IPS-20b (cell line): ENCODE data around the gene ZFP36L1.

ENCODE experiments used
- H3K27ac ChIP-seq: one replicate; pipeline ENCODE4 v1.5.1; 2013; ENCODE audit warnings: low read length
- H3K27me3 ChIP-seq: 2 replicates; pipeline ENCODE4 v1.6.1; 2013; ENCODE audit warnings: mild to moderate bottlenecking, low read length, inconsistent platforms; ENCODE audit not compliant: insufficient read depth
- H3K36me3 ChIP-seq: 2 replicates; pipeline ENCODE4 v1.6.1; 2013; ENCODE audit warnings: low read depth, mild to moderate bottlenecking, inconsistent platforms, low read length, moderate library complexity; ENCODE audit not compliant: insufficient read depth
- H3K4me1 ChIP-seq: 2 replicates; pipeline ENCODE4 v1.6.1; 2013; ENCODE audit warnings: mild to moderate bottlenecking, control low read depth, inconsistent platforms, low read length, moderate library complexity; ENCODE audit not compliant: insufficient read depth
- H3K4me3 ChIP-seq: 2 replicates; pipeline ENCODE4 v1.5.1; 2013; ENCODE audit warnings: mild to moderate bottlenecking, low read length, inconsistent platforms
- H3K9ac ChIP-seq: 2 replicates; pipeline ENCODE4 v1.6.1; 2013; ENCODE audit warnings: low read depth, mild to moderate bottlenecking, inconsistent platforms, low read length, moderate library complexity
- H3K9me3 ChIP-seq: 2 replicates; pipeline ENCODE4 v1.6.1; 2013; ENCODE audit warnings: mild to moderate bottlenecking, low read depth, low read length, inconsistent platforms; ENCODE audit not compliant: insufficient read depth

ZFP36L1 gene

DNA sequence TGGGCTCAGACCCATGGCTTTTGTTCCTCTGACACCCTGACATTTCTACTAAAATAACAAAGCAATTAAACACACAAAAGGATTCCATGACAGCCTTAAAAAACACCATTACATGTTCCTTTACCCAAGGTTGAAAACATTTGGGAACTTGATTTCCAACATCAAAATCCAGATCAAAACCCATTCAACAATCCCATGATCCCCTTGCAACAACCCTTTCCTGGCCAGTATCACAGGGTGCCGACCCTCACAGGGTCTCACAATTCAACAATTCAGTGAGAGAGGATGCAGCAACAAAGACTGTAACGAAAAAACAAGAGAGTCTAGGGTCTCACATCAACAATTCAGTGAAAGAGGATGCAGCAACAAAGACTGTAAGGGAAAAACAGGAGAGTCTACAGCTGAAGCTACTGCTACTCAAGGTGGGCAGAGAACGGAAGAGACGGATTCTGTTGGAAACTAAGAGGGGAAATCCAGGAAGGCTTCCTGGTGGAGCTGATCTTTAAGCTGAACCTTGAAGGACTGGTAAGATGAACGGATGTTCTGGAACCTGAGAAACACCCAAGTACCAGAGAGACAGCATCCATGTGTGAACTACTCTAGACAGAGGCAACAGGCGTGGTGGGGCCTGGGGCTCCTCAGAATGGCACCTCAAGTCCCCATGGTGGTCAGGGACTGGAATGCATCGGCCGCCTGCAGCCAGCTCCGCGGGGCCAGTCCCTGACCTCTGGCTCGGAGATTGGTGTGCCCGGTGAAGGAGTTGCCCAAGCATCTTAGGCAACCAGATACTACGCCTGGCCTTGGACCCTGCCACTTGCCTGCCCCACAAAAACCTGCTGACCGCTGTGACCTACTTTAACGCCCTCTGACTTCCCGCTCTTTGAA is 22.7 kb upstream of the ZFP36L1 start:
- Histone ChIP-seq H3K27ac (no peak overlapping the region), H3K4me1 (peaks cover 31% of the 10 kb centered on the region), H3K9ac (peak overlapping the region; percentile 74; the same call in 1 of the 2 replicates), H3K9me3 (no peaks in the 10 kb centered on the region), H3K27me3 (peaks cover 14% of the 10 kb centered on the region; the same call in 1 of the 2 replicates), H3K36me3 (no peaks in the 10 kb centered on the region), H3K4me3 (peak overlapping the region; percentile 45)

DNA sequence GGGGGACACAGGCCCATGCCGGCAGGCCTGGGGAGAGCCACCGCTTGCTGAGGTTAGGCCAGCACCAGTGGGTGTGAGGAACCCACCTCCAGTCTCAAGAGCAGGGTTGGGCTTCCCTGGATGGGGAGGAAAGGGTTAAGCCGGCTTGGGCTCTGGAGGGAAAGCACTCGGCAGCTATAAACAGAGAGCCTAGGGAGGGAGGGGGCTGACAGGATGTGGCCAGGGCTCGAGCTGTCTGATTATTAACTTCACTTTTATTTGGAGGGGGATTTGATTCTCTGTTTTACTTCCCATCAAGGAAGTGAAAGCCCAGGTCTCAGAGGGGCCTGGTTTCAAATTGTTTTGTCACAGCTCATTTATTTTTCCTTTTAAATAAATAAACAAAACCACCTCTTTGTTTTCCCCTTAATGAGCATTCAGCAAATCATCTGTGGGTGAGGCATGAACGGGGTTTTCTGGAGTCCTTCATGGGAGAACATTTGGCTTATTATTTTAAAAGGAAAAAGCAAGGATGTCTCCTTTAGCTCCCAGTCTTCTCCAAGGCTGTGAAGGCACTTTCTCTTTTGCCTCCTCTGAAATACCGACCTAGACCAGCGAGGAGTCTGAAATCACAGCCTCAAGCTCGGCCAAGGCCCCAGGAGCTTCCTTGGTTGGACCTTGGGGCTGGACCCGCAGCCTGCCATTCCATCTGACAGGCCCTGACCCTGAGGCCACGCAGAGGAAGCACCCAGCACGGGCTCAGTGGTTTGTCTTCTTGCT is 21.9 kb upstream of the ZFP36L1 start:
- H3K27ac ChIP-seq, result no peak overlapping the region
- peak overlapping the region; percentile 74; the same call in 1 of the 2 replicates for H3K9ac ChIP-seq
- H3K36me3 ChIP-seq, result no peaks in the 10 kb centered on the region
- H3K4me1 ChIP-seq, result peaks cover 29% of the 10 kb centered on the region
- H3K9me3 ChIP-seq, result no peaks in the 10 kb centered on the region
- peaks cover 14% of the 10 kb centered on the region; the same call in 1 of the 2 replicates for H3K27me3 ChIP-seq
- peak overlapping the region; percentile 20; the same call in 1 of the 2 replicates for H3K4me3 ChIP-seq

- peaks cover 14% of the 10 kb centered on the region; the same call in 1 of the 2 replicates for H3K27me3 ChIP-seq
- no peaks in the 10 kb centered on the region for H3K9me3 ChIP-seq
- peak overlapping the region; percentile 20; the same call in 1 of the 2 replicates for H3K4me3 ChIP-seq
- no peaks in the 10 kb centered on the region for H3K36me3 ChIP-seq
- no peak overlapping the region for H3K27ac ChIP-seq
- peaks cover 25% of the 10 kb centered on the region for H3K4me1 ChIP-seq
- H3K9ac ChIP-seq, result peak overlapping the region; percentile 15; the same call in 1 of the 2 replicates
Measured at GRCh38 chr14:68814238-68814538, 21.3 kb upstream of the ZFP36L1 start.

GRCh38 chr14:68813318-68813838 is 20.5 kb upstream of the ZFP36L1 start:
- Histone ChIP-seq H3K9me3 (no peaks in the 10 kb centered on the region; the same call in 1 of the 2 replicates), H3K4me3 (no peak overlapping the region), H3K36me3 (no peaks in the 10 kb centered on the region), H3K27ac (no peak overlapping the region), H3K27me3 (peaks cover 14% of the 10 kb centered on the region; the same call in 1 of the 2 replicates), H3K4me1 (peaks cover 25% of the 10 kb centered on the region), H3K9ac (no peak overlapping the region)

- no peak overlapping the region for H3K9ac ChIP-seq
- no peaks in the 10 kb centered on the region for H3K36me3 ChIP-seq
- H3K27ac ChIP-seq, result no peak overlapping the region
- H3K27me3 ChIP-seq, result peaks cover 8% of the 10 kb centered on the region; the same call in 1 of the 2 replicates
- H3K4me3 ChIP-seq, result no peak overlapping the region
- no peaks in the 10 kb centered on the region; the same call in 1 of the 2 replicates for H3K9me3 ChIP-seq
- peaks cover 25% of the 10 kb centered on the region for H3K4me1 ChIP-seq
Measured at GRCh38 chr14:68811171-68811570, 18.3 kb upstream of the ZFP36L1 start.

GRCh38 chr14:68810173-68811153 is 17.6 kb upstream of the ZFP36L1 start:
- H3K9ac ChIP-seq, result no peak overlapping the region
- no peaks in the 10 kb centered on the region; the same call in 1 of the 2 replicates for H3K9me3 ChIP-seq
- H3K36me3 ChIP-seq, result no peaks in the 10 kb centered on the region
- H3K4me1 ChIP-seq, result peaks cover 20% of the 10 kb centered on the region
- no peak overlapping the region for H3K27ac ChIP-seq
- H3K4me3 ChIP-seq, result no peak overlapping the region
- peaks cover 2% of the 10 kb centered on the region; the same call in 1 of the 2 replicates for H3K27me3 ChIP-seq

DNA sequence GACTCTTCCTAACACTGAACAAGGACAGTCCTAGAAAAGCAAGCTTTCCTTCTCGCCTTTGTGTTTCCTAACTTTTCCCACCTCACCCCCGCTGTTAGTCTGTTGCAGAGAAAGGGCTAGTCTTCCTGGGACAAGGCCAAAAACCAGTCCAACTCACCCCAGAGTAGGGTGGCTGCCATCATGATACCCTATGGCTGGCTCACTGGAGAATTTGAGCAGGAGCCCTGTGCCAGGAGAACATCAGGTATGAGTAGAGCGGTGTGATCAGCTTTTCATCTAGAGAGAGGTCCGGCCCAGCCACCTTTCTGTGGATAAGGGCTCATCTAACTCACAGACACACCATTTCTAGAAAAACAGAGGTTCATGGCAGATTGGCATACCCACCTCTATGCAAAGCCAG is 16.7 kb upstream of the ZFP36L1 start:
- H3K36me3 ChIP-seq, result no peaks in the 10 kb centered on the region
- H3K4me3 ChIP-seq, result no peak overlapping the region
- H3K9me3 ChIP-seq, result peaks cover 3% of the 10 kb centered on the region
- H3K4me1 ChIP-seq, result peaks cover 11% of the 10 kb centered on the region
- no peak overlapping the region for H3K27ac ChIP-seq
- no peaks in the 10 kb centered on the region for H3K27me3 ChIP-seq
- no peak overlapping the region for H3K9ac ChIP-seq

- Histone ChIP-seq H3K9me3 (peaks cover 7% of the 10 kb centered on the region), H3K36me3 (no peaks in the 10 kb centered on the region), H3K9ac (no peak overlapping the region), H3K27ac (no peak overlapping the region), H3K4me1 (peaks cover 4% of the 10 kb centered on the region; the same call in 1 of the 2 replicates), H3K4me3 (no peak overlapping the region), H3K27me3 (no peaks in the 10 kb centered on the region)
Measured at GRCh38 chr14:68808696-68809480, 16.0 kb upstream of the ZFP36L1 start.

- Histone ChIP-seq H3K4me1 (peaks cover 3% of the 10 kb centered on the region; the same call in 1 of the 2 replicates), H3K36me3 (no peaks in the 10 kb centered on the region), H3K27ac (no peak overlapping the region), H3K27me3 (no peaks in the 10 kb centered on the region), H3K9me3 (peaks cover 7% of the 10 kb centered on the region), H3K4me3 (no peak overlapping the region), H3K9ac (no peak overlapping the region)
Measured at GRCh38 chr14:68807987-68808386, 15.1 kb upstream of the ZFP36L1 start.

GRCh38 chr14:68807148-68807600 is 14.3 kb upstream of the ZFP36L1 start:
- H3K4me3 ChIP-seq, result no peak overlapping the region
- H3K9ac ChIP-seq, result no peak overlapping the region
- no peak overlapping the region for H3K27ac ChIP-seq
- H3K4me1 ChIP-seq, result no peaks in the 10 kb centered on the region
- H3K36me3 ChIP-seq, result no peaks in the 10 kb centered on the region
- H3K27me3 ChIP-seq, result no peaks in the 10 kb centered on the region
- H3K9me3 ChIP-seq, result peaks cover 8% of the 10 kb centered on the region
